GM19240 (cell line): Measurements from ENCODE around the gene ADRB2.
"Not testable (repeated sequence)": the region's sequence is repeated elsewhere in the genome, so short reads cannot be mapped to it uniquely, and the experiment has no call there.

Experiments used
- DNase-seq: peaks from one replicate; pipeline ENCODE4 v3.0.0; 2011; ENCODE audit warnings: low spot score; ENCODE audit not compliant: insufficient read length

ADRB2 gene

GRCh38 chr5:148826053-148826738 lies at the start of gene ADRB2:
ADRB2 (plus strand) TSS chr5:148826611; CDS start chr5:148826832, 221 bp downstream.
- DNase-seq = peak; percentile 43

DNA sequence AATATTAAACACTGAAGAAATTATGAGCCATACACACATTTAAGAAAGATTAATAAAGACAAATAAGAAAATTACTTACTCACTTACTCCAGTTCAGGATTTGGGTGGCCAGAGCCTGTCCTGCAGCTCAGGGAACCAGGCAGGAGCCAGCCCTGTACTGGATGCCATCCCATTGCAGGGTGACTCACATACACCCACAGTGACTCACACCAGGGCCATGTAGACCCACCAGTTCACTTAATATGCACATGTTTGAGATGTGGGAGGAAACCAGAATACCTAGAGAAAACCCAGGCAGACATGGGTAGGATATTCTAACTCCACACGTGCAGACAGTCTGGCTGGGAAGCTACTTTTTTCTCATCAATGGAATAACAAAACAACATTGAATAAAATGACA lies 49.6 kb upstream of the ADRB2 start:
- DNase-seq = no peak

GRCh38 chr5:148778882-148779281 lies 47.5 kb upstream of the ADRB2 start:
- DNase-seq = no peak

DNA sequence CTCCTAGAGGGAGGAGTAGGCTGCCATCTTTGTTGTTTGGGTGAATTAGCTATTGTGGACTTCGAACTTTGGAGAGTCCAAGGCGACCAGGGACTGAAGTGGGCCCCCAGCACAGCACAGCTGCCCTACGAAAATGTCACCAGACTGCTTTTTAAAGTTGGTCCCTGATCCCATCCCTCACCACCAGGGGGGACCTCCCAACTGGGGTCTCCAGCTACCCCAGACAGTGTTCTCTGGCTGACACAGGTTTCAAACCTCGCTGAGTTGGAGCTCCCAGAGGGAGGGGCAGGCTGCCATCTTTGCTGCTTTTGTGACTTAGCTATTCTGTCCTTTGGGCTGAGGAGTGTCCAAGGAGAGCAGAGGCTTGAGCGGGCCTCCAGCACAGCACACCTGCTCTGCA lies 45.7 kb upstream of the ADRB2 start:
- DNase-seq = no peak

GRCh38 chr5:148781766-148782165 lies 44.6 kb upstream of the ADRB2 start:
- DNase-seq = no peak

- no peak for DNase-seq
Measured at GRCh38 chr5:148785223-148785622, 41.2 kb upstream of the ADRB2 start.

DNA sequence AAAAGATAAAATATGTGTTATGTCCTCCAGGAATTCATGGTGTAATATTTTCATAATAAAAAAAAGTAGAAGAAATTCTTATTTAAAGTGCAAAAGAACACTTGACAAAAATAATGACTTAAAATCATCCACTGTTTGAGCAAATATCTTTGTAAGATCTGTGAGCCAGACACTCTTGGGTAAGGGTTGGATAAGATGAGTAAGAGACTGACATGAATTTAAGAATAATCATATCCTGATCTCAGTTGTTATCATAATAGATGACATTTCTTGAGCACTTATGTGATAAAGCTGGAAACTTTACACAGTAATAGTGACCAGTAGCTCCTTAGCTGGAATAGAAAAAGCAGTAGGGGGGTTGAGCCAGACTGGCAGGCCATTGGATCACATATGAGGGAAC lies 40.0 kb upstream of the ADRB2 start:
- DNase-seq = no peak

DNA sequence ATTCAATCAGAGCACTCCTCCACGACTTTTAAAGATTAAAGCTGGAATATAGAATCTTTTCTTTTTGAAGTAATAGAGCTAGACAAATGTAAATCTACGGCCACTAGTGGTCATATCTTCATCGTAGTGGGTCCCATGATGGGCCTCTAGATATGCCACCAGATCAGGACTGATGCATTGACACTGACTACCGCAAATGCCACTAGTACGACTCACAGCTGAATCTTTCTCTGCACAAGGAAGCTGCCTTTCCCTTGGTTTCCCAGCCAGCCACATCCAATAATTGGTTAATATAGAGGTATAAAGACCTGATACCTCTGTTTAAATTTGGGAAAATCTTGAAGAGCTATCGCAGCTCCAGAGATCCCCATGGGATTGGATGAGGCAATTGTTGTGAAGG lies 37.8 kb upstream of the ADRB2 start:
- no peak for DNase-seq

DNA sequence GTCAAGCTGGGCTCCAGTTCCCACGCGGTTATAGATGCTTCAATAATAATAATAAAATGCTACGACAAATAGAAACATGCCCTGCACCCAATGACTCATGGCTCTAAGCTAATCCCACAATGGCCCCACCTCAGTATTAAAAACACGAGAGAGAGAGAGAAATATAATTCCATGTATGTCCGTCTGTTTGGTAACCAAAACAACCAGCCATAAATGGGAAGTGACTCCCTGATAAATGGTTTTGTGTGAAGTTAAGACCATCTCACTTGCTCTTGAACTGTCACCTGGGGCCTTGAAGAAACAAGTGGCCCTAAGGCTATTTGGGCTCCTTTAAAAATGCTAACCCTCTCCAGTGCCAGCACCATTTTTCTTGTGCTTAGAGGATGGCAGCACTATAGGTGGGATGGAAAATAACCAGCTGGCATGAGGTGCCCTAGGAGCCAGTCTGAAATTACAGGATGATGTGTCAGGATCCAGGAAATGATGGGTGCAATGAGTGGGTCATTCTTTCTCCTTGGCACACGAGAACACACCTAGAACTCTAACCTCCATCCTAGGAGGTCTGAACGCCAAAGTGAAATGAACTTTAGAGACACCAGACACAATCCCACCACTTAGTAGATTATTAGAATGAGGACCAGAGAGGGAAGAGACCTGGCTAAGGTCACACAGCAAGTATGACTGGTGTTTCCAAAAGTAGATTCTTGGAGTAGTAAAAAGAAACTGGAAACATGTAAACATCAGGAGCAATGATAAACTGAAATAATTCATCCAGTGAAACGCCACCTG lies 35.7 kb upstream of the ADRB2 start:
- no peak for DNase-seq

- peak; percentile 14 for DNase-seq
Measured at GRCh38 chr5:148791334-148791667, 35.1 kb upstream of the ADRB2 start.

- no peak for DNase-seq
Measured at GRCh38 chr5:148791696-148792095, 34.7 kb upstream of the ADRB2 start.

DNA sequence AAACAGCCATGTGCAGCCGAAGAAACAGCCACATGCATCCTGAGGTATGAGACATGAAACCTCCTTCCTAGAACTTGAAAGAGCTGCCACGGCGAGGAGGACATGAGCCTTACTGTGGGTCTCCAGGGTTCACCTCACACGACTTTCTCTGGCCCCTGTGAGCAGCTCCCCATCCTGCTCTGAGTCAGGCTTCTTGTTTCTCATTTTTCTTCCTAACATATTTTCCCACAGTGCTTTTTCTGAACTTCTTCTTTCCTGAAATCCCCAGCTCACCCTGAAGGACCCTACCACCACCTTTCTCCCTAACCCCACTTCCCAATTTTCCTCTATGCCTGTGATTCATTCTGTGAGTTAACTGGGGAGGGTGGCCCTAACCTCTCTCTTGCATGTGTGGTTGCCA lies 33.7 kb upstream of the ADRB2 start:
- no peak for DNase-seq

- no peak for DNase-seq
Measured at GRCh38 chr5:148793261-148793660, 33.1 kb upstream of the ADRB2 start.

GRCh38 chr5:148794275-148794674 lies 32.1 kb upstream of the ADRB2 start:
- no peak for DNase-seq

DNA sequence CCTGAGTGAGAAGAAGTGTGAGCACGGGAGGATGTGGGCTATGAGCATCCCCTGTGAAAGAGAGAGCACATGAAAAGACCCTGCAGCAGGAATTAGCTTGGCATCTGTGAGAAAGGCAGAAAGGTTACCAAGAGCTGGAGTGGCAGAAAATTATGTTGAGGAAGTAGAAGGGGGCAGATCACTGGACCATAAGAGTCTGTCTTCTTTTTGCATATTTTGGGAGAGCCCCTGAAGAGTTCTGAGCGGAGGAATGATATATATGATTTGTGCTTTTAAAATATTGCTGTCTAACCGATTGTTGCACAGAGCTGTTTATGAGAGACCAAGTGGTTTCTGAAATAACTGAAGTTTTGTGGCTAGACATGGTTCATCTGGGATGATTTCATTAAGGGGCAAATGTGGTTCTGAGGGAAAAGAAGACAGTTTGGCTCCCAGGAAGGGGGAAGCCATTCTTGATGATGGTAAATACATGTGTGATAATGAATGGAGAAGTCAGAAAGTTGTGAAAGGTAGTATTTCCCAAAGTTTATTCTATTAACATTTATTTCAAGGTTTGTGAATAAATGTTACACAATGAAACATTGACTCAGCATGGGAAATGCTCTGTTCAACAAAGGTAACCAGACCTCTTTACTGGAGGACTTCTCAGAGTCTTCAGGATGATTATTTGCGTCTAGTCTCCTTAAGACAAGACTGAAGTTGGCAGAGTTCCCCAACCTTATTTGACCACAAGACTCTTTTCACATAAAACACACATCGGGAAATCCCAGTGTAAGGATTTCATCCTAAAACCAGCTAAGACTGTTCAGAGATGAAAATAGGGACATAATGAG lies 31.5 kb upstream of the ADRB2 start:
- no peak for DNase-seq

DNA sequence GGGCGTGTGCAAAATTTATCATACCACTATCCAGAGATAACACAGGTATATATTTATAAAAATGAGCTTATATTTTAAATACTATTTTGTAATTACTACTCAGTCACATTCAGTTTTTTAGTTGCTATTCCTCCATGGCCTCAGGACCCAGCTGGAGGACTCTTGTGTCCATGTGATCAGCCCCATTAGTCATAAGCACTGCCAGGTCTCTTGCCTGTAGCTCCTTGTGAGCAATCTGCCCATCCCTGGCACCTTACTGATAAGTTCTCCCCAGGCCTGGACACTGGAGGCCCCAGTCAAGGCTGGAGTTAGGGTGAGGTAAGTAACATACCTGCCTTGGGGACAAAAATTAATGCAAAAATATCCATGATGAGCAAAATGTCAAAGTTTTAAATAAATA lies 29.5 kb upstream of the ADRB2 start:
- DNase-seq = no peak

GRCh38 chr5:148798786-148799185 lies 27.6 kb upstream of the ADRB2 start:
- no peak for DNase-seq

- no peak for DNase-seq
Measured at GRCh38 chr5:148799737-148800527, 26.5 kb upstream of the ADRB2 start.

DNA sequence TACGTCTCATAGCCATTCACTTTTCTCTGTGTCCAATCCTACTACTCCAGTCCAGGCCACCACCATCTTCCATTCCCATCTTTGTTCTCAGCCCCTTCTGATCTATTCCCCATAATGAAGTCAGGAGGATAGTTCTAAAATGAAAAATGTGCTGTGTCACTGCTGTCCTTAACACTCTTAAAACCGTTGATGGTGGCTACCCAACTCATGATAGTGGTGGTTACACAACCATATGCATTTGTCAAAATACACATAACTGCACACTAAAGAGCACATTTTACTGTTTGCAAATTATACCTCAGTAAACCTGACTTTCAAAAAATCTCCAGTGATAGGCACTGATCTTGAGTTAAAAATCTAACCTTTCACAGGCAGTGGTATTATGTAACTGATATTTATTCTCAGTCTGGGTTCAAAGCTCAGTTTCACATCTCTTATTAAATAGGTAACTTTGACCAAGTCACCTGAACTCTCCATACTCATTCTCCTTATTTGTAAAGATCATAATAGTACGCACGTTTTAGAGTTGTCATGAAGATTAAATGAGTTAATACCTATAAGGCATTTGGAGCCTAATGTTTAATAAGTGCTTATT lies 24.6 kb upstream of the ADRB2 start:
- DNase-seq = no peak

GRCh38 chr5:148803451-148803850 lies 23.0 kb upstream of the ADRB2 start:
- not testable (repeated sequence) for DNase-seq

- no peak for DNase-seq
Measured at GRCh38 chr5:148804393-148804792, 22.0 kb upstream of the ADRB2 start.
